Measurements from ENCODE around the gene DNAJC15.

- TF ChIP-seq CTCF (conservative IDR thresholded peaks at IDR 0.05; ENCODE audit: low read length) (no peak), EZH2phosphoT487 (IDR thresholded peaks at IDR 0.05; ENCODE audit: borderline replicate concordance) (no peak)
These were observed 1.3 kb upstream of the DNAJC15 start for GRCh38 chr13:43021926-43022670.

All from Loucy (cell line).